ENCODE measurements around the gene ZMIZ1.

Gene ZMIZ1

GRCh38 chr10:79048639-79049550, 19.9 kb upstream of the ZMIZ1 start:
- TF ChIP-seq FOXP2 (optimal IDR thresholded peaks at IDR 0.05; ENCODE audit: borderline replicate concordance, extremely low read depth, extremely low read length, insufficient read depth) (no peak), SIN3A (IDR thresholded peaks at IDR 0.05; ENCODE audit: borderline replicate concordance, insufficient read depth, low read length) (no peak), TAF1 (IDR thresholded peaks at IDR 0.05; ENCODE audit: borderline replicate concordance, insufficient read depth, low read length) (no peak)
- TF ChIP-seq, protein P1, sequence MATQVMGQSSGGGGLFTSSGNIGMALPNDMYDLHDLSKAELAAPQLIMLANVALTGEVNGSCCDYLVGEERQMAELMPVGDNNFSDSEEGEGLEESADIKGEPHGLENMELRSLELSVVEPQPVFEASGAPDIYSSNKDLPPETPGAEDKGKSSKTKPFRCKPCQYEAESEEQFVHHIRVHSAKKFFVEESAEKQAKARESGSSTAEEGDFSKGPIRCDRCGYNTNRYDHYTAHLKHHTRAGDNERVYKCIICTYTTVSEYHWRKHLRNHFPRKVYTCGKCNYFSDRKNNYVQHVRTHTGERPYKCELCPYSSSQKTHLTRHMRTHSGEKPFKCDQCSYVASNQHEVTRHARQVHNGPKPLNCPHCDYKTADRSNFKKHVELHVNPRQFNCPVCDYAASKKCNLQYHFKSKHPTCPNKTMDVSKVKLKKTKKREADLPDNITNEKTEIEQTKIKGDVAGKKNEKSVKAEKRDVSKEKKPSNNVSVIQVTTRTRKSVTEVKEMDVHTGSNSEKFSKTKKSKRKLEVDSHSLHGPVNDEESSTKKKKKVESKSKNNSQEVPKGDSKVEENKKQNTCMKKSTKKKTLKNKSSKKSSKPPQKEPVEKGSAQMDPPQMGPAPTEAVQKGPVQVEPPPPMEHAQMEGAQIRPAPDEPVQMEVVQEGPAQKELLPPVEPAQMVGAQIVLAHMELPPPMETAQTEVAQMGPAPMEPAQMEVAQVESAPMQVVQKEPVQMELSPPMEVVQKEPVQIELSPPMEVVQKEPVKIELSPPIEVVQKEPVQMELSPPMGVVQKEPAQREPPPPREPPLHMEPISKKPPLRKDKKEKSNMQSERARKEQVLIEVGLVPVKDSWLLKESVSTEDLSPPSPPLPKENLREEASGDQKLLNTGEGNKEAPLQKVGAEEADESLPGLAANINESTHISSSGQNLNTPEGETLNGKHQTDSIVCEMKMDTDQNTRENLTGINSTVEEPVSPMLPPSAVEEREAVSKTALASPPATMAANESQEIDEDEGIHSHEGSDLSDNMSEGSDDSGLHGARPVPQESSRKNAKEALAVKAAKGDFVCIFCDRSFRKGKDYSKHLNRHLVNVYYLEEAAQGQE (IDR thresholded peaks at IDR 0.05; ENCODE audit: insufficient read depth in 1 of 2, low read depth in 2 of 2, low read length in 2 of 2): no peak

- no peak for TF ChIP-seq FOXP2 (optimal IDR thresholded peaks at IDR 0.05; ENCODE audit: borderline replicate concordance, extremely low read depth, extremely low read length, insufficient read depth)
- TF ChIP-seq TAF1 (IDR thresholded peaks at IDR 0.05; ENCODE audit: borderline replicate concordance, insufficient read depth, low read length): no peak
- TF ChIP-seq POLR2AphosphoS5 (IDR thresholded peaks at IDR 0.05; ENCODE audit: low read depth, low read length): no peak
- TF ChIP-seq, protein P1 (IDR thresholded peaks at IDR 0.05; ENCODE audit: insufficient read depth in 1 of 2, low read depth in 2 of 2, low read length in 2 of 2): no peak
- no peak for TF ChIP-seq SIN3A (IDR thresholded peaks at IDR 0.05; ENCODE audit: borderline replicate concordance, insufficient read depth, low read length)
These were observed 18.6 kb upstream of the ZMIZ1 start for GRCh38 chr10:79049931-79050895.

GRCh38 chr10:79050896-79051555, 17.7 kb upstream of the ZMIZ1 start:
- TF ChIP-seq, protein P1 (IDR thresholded peaks at IDR 0.05; ENCODE audit: insufficient read depth in 1 of 2, low read depth in 2 of 2, low read length in 2 of 2): no peak
- TF ChIP-seq FOXP2 (optimal IDR thresholded peaks at IDR 0.05; ENCODE audit: borderline replicate concordance, extremely low read depth, extremely low read length, insufficient read depth) (no peak), SIN3A (IDR thresholded peaks at IDR 0.05; ENCODE audit: borderline replicate concordance, insufficient read depth, low read length) (no peak), TAF1 (IDR thresholded peaks at IDR 0.05; ENCODE audit: borderline replicate concordance, insufficient read depth, low read length) (no peak), POLR2AphosphoS5 (IDR thresholded peaks at IDR 0.05; ENCODE audit: low read depth, low read length) (no peak)

DNA sequence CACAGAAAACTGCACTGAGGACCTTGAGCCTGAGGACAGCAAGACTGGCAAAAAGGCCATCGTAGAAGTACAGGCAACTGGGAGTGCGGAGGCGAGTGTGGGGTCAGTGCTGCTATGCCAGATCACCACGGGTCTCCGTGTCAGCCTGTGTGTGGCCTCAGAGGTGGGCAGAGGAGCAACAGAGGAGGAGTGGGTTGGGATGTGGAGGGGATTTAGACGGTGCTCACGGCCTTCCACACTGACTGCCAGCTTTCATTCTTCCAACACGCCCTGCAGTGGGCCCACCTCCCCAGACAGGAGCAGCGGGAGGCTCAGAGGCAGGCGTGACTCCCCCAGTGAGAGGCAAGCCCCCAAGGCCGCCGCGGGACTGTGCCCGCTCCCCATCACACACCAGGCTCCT, 17.0 kb upstream of the ZMIZ1 start:
- TF ChIP-seq, protein P1 (IDR thresholded peaks at IDR 0.05; ENCODE audit: insufficient read depth in 1 of 2, low read depth in 2 of 2, low read length in 2 of 2): no peak
